CD4-positive, alpha-beta T cell treated with Interleukin-6 at 100 ng/mL for 8 hours (primary cell): ENCODE data around the gene TPSG1.

Experiments
- DNase-seq: peaks from one replicate; pipeline ENCODE4 v3.0.0-alpha.2; 2020; ENCODE audit warnings: mixed read lengths, low spot score

TPSG1 gene

GRCh38 chr16:1176280-1176897, 48.7 kb downstream of the TPSG1 start:
- DNase-seq = no peak

DNA sequence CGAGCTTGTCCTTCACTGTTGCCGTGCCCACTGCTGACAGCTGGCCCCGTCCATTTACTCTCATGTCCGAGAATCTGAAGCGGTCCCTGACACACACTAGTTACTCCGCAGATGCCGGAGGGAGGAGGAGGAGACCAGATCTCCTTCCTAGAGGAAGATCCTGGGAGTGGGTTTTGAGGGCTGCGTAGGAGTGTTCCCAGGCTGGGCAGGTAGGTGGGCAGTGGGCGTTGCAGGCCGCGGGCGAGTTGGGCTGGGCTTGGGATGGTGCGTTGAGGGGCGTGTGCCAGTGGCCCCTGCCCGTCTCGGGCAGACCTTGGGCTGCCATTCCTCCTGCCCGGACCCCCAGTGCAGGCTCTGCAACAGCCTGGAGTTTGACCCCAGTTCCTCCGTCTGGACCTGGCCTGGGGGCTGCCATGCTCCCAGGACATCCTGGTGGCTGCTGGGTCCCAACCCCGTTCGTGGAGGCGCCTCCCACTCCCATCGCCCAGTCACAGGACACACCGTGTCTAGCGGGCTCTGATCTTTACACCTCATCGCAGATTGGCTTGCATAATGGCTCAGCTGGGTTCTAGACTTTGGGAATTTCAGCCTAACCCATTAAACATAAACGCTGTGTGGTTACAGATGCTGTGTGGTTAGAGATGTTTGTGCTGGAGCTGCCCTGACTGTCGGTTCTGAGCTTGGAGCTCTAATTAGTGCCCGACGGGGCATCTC, 49.3 kb downstream of the TPSG1 start:
- no peak for DNase-seq

DNA sequence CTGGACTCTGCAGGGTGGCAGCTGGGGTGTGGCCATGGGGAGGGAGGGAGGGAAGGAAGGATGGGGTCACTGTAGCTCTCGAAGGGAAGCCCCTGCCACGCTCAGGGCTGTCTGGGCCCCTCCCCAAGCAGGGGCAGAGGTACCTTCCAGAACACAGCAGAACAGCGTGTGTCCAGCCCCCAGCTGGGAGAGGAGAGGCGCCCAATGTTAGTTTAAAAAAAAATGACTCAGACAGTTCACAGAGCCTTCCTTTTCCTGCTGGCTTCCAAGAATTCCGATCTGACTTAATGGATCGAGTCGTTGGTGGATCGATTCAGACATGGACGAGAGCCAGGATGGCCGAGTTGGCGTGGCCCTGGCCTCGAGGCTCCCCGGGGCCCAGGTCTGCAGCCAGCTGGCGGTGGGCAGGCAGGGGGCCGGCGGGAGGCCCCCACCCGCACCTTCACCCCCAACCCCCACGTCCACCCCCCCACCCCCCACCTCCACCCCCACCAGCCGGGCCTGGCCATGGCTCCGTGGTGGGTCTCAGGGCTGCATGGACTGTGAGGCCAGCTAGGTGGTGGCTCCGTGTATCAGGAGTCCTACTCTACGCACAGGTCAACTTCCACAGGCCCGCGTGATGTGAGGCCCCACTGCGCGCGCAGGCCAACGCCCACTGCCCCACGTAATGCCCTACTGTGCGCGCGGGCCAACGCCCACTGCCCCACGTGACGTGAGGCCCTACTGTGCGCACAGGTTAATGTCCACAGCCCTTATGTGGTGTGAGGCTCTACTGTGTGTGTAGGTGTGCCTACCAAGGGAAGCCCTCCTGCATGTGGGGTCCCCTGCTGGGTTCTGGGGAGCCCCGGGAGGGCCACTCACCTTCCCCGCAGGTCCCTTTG, 50.4 kb downstream of the TPSG1 start:
- no peak for DNase-seq

DNA sequence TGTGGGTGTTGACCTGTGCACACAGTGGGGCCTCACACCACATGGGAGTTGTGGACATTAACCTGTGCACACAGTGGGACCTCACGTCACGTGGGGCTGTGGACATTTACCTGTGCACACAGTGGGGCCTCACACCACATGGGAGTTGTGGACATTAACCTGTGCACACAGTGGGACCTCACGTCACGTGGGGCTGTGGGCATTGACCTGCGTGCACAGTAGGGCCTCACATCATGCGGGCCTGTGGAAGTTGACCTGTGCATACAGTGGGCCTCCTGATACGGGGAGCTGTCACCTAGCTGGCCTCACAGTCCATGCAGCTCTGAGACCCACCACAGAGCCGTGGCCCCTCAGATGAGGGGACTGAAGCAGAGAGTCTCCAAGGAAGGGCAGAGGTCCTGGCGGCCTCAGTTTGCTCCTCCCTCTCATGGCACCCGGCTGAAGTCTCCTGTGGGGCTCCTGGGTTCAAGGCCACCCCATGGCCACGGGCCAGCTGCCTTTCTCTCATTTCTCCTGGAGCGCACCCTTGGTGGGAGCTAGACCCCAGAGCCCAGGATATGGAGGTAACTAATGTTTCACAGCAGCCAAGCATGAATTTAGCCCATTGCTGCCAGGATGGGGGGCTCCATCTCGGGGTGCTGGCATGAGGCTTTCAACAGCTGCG, 51.1 kb downstream of the TPSG1 start:
- no peak for DNase-seq

GRCh38 chr16:1172651-1173050, 52.4 kb downstream of the TPSG1 start:
- DNase-seq = no peak

GRCh38 chr16:1171854-1172428, 53.1 kb downstream of the TPSG1 start:
- DNase-seq = no peak
